ENCODE measurements around the gene ZNF674. TPM values are rescaled to one million over a fixed set of nuclear protein-coding genes. Genes with fewer than 3 reads are reported as not detected.

The ZNF674 gene
- 1.1 and 2.3 TPM in 2 replicates for total RNA-seq

DNA sequence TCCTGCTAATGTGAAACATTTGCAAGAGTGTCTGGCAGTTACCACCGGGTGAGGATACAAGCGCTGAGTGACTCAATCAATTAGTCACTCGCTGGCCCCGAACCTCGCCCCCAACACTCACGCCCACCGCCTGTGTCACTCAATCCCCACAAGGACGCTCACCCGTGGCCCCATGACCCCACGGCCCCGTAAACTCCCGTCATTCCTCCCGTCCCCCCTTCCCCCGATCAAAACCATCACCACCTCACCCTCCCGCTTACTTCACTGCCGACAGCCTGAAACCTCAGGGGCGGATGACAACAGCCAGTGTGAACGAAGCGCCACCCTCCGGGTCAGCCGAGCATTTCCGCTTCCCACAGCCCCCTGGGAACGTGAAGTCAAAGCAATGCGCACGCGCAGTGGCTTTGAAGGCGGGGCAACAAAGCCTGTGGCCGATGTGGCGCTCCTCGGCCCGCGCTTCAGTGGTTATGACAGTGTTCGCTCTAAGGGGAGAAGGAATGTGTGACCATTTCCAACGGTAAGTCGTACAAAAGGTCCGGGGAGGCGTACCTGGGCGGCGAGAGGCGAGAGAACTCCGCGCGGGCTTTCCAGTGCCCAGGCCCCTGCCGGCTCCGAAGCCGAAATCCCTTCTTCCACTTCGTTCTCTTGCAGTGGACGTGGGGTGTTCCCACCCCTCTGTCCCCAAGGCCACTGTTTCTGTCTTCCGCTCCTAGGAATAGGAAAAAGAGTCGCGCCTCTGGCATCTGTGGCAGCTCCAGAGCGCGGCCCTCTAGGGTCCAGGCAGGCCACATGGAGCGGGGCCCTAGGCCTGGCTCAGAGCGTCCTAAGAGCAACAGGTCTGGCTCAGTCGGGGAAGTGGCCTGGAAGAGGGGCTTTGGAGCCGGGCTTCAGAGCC lies at the start of gene ZNF674:
Gene ZNF674, minus strand, starts transcription at position 311 of the 895 bp plus-strand sequence. CDS start 3,334 bp downstream, outside the sequence.

DNA sequence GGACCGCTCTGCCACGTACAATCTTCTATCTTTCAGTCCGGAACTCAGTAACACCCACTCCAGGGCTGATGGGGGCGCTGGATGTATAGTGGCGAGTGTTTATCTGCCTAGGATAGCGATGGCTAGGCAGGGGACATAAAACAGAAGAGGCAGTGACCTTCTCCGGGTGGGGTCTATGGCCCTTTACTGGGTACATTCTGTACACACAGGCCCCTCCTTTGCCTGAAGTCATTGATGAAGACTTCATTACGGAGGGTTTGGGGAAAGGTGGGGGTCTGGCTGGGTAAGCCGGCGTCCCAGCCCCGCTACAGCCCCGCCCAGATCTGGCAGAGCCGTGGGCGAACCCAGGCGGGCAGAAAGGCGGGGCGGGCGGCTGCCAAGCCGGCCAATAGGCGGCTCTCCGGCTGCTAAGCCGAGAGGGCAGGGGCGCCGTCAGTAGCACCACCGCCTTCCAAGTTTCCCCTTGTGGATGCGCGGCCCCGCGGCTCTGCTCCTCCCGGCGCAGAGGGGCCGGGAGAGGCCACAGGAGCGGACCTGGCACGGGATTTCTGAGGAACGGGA lies 28.2 kb upstream of the ZNF674 start, which contains the start of gene CHST7:
Gene CHST7, plus strand, starts transcription at position 435 of the 561 bp plus-strand sequence. CDS start 167 bp downstream, outside the sequence.

Small RNAs within 50 kb of the gene (small RNA-seq; reads per million reads assigned to genes)
- gene RF00017 = not detected
- not detected for gene RNU6-50P

Other genes starting within 250 kb of the ZNF674 start
- gene CHST7, start 28.3 kb upstream of the ZNF674 start, total RNA-seq = 16.9 and 22.7 TPM in 2 replicates
- 30.5 and 37.5 TPM in 2 replicates for gene SLC9A7, start 213.7 kb upstream of the ZNF674 start, total RNA-seq

All from subcutaneous preadipocyte (primary cell).